Stimulated activated naive CD8-positive, alpha-beta T cell treated with anti-CD3 and anti-CD28 coated beads, Interleukin-15, amount 100 ng/mL, for 72 hours (primary cell): Measurements from ENCODE around the gene SLC2A1.

Experiments
- ATAC-seq: fragments of 150-1000 bp; cut with Tn5 transposase; 2 replicates; pipeline ENCODE4 v1.10.0; 2021; ENCODE audit warnings: mild to moderate bottlenecking, moderate library complexity
- DNase-seq, 2 donors: peaks; one replicate each; pipeline ENCODE4 v3.0.0; 2021 to 2022
- H3K27ac Mint-ChIP-seq, 2 donors: one replicate each; pipeline ENCODE4 v1.8.0; 2022; ENCODE audit warnings: mild to moderate bottlenecking in 2 of 2, mixed read lengths in 2 of 2, moderate library complexity in 2 of 2
- H3K27me3 Mint-ChIP-seq: one replicate; pipeline ENCODE4 v1.8.0; 2022; ENCODE audit warnings: mixed read lengths
- H3K4me1 Mint-ChIP-seq: one replicate; pipeline ENCODE4 v1.8.0; 2022; ENCODE audit warnings: mild to moderate bottlenecking, mixed read lengths
- H3K4me3 Mint-ChIP-seq, 2 donors: one replicate each; pipeline ENCODE4 v1.8.0; 2022; ENCODE audit warnings: mild to moderate bottlenecking in 2 of 2, mixed read lengths in 2 of 2, moderate library complexity in 1 of 2
- H3K9me3 Mint-ChIP-seq, 2 donors: one replicate each; pipeline ENCODE4 v1.8.0; 2022; ENCODE audit warnings: mixed read lengths in 2 of 2

The SLC2A1 gene

DNA sequence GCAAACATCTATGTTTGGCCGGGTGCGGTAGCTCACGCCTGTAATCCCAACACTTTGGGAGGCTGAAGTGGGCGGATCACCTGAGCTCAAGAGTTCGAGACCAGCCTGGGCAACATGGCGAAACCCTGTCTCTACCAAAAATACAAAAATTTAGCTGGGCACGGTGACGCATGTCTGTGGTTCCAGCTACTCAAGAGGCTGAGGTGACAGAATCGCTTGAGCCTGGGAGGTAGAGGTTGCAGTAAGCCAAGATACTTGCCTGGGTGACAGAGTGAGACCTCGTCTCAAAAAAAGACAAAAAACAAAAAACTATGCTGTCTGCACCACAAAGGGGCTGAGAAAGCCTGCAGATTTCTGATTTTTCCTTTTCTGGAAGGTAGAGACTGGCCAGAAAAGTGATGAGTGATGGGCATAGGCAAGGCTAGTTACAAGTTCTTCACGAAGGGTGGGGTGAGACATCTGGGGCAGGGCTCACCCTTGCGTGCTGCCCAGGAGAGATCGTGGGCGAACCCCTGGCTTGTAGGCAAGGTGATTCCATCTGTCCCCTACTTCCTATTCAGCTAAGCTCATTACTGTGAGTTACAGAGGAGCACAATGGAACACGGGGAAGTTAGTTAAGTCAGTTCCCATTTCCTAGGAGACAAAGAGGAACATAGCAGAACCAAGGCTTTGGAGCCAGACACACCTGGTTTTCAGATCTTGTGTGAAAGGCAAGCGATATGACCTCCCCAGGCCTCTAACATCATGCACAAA lies 3.2 kb downstream of the SLC2A1 start:
- Mint-ChIP-seq H3K27ac (peak overlapping the region; percentile 58 to 94), H3K9me3 (no peaks in the 10 kb centered on the region), H3K4me1 (peaks cover 75% of the 10 kb centered on the region), H3K27me3 (peaks cover 2% of the 10 kb centered on the region), H3K4me3 (peak overlapping the region; percentile 78 to 93)
- ATAC-seq (no peak), DNase-seq (peak in 1 of 2 donors; percentile 26)

GRCh38 chr1:42953182-42954180 lies 5.2 kb downstream of the SLC2A1 start:
- peak overlapping the region; percentile 29 to 42 for H3K4me3 Mint-ChIP-seq
- no peak for ATAC-seq
- no peaks in the 10 kb centered on the region for H3K9me3 Mint-ChIP-seq
- H3K4me1 Mint-ChIP-seq: peaks cover 82% of the 10 kb centered on the region
- peak overlapping the region in 1 of 2 donors; percentile 89 for H3K27ac Mint-ChIP-seq
- H3K27me3 Mint-ChIP-seq: no peaks in the 10 kb centered on the region
- DNase-seq: no peak

DNA sequence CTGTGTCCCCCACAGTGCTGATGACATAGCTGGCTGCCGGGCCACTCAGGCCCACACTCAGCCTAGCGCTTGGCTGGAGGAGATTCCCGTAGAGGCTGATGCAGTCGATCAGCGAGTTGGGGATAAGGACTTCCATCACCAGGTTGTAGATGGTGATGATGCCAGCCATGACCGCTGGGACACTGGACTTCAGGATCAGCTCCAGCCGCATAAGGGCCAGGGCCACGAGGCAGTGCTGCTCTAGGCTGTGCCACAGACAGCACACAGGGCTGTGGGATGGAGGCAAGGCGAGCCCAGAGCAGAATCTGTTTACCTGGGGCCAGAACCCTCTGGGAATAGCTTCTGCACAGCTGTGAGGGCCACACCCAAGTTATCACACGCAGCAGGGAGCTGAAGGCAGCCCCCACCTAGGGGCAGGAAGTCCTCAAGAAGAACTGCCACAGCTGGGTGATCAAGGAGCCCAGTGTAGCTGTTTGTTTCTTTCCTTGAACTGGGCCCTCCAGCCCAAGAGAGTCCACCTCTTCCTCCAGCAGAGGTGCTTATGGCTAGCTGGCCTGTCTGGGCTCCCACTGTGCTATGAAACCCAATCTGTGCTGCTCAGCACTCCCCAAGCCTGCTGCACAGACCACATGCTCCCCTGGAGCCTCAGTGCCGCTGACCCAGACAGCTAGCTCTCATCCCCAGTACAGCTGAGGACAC lies 6.2 kb downstream of the SLC2A1 start:
- H3K27me3 Mint-ChIP-seq: no peaks in the 10 kb centered on the region
- ATAC-seq (no peak), DNase-seq (no peak)
- H3K4me3 Mint-ChIP-seq: peak overlapping the region; percentile 29 to 42
- H3K27ac Mint-ChIP-seq: peak overlapping the region in 1 of 2 donors; percentile 76
- peaks cover 92% of the 10 kb centered on the region for H3K4me1 Mint-ChIP-seq
- H3K9me3 Mint-ChIP-seq: no peaks in the 10 kb centered on the region

GRCh38 chr1:42951588-42951987 lies 7.1 kb downstream of the SLC2A1 start:
- ATAC-seq (no peak), DNase-seq (no peak)
- Mint-ChIP-seq H3K9me3 (no peaks in the 10 kb centered on the region), H3K4me3 (peak overlapping the region; percentile 5 to 62), H3K27ac (peak overlapping the region in 1 of 2 donors; percentile 95), H3K27me3 (no peaks in the 10 kb centered on the region), H3K4me1 (peaks cover 96% of the 10 kb centered on the region)

- no peak for DNase-seq
- Mint-ChIP-seq H3K27ac (peak overlapping the region; percentile 71 to 80), H3K4me1 (peaks cover 100% of the 10 kb centered on the region)
Measured at GRCh38 chr1:42950116-42950481, 8.6 kb downstream of the SLC2A1 start.

GRCh38 chr1:42949312-42950115 lies 9.2 kb downstream of the SLC2A1 start:
- Mint-ChIP-seq H3K27me3 (no peaks in the 10 kb centered on the region), H3K27ac (peak overlapping the region; percentile 73 to 90), H3K9me3 (no peaks in the 10 kb centered on the region), H3K4me3 (peak overlapping the region; percentile 49 to 66), H3K4me1 (peaks cover 100% of the 10 kb centered on the region)
- ATAC-seq (no peak), DNase-seq (no peak)

More at GRCh38 chr1:42950116-42950481, 8.6 kb downstream of the SLC2A1 start:
- Mint-ChIP-seq H3K4me3 (peak overlapping the region; percentile 34 to 68), H3K27me3 (no peaks in the 10 kb centered on the region), H3K9me3 (no peaks in the 10 kb centered on the region)
- no peak for ATAC-seq

GRCh38 chr1:42947965-42948732 lies 10.5 kb downstream of the SLC2A1 start:
- Mint-ChIP-seq H3K9me3 (no peaks in the 10 kb centered on the region), H3K27ac (peak overlapping the region in 1 of 2 donors; percentile 54), H3K4me3 (no peak overlapping the region), H3K4me1 (peaks cover 100% of the 10 kb centered on the region), H3K27me3 (no peaks in the 10 kb centered on the region)
- DNase-seq: no peak
- ATAC-seq: no peak

GRCh38 chr1:42947117-42947516 lies 11.6 kb downstream of the SLC2A1 start:
- Mint-ChIP-seq H3K27me3 (no peaks in the 10 kb centered on the region), H3K4me3 (peak overlapping the region in 1 of 2 donors; percentile 13)

DNA sequence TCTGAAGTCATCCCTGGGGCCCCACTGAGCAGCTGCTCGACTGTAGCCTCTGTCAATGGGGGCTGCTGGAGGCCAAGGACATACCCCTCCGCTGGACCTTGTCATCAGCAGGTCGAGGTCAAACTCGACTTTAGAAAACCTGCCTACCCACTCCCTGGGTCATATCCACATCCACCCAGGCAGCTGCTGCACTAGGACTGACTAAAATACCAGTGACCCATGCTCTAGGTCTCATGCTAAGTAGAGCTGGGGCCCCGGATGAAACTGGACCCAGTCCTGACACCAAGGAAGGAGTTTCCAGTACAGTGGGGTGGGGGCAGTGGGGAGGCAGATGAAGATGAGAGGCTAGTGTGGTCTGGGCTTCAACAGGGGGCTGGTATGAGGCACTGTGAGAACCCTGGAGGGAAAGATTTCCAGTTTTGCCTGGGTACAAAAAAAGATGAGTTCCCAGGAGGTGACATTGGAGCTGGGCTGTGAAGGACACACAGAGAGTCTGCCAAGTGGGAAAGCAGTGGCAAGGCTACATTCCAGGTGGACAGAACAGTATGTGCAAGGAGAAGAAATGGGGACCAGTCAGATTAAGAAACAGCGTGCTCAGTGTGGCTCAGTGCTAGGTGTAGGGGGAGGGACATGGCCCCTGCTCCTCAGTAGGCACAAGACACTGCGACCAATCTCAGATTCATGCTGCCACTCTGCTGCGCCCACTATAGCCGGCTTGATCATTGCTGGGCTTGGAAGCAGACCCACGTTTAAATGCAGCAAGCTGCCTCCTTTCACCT lies 12.4 kb downstream of the SLC2A1 start:
- Mint-ChIP-seq H3K9me3 (no peaks in the 10 kb centered on the region), H3K27me3 (no peaks in the 10 kb centered on the region), H3K27ac (peak overlapping the region in 1 of 2 donors; percentile 5), H3K4me1 (peaks cover 100% of the 10 kb centered on the region), H3K4me3 (peak overlapping the region; percentile 44 to 61)
- ATAC-seq: peak; percentile 13
- no peak for DNase-seq

More at GRCh38 chr1:42947117-42947516, 11.6 kb downstream of the SLC2A1 start:
- DNase-seq: no peak
- peaks cover 100% of the 10 kb centered on the region for H3K4me1 Mint-ChIP-seq
- H3K27ac Mint-ChIP-seq: peak overlapping the region in 1 of 2 donors; percentile 54
- ATAC-seq: no peak
- no peaks in the 10 kb centered on the region for H3K9me3 Mint-ChIP-seq

DNA sequence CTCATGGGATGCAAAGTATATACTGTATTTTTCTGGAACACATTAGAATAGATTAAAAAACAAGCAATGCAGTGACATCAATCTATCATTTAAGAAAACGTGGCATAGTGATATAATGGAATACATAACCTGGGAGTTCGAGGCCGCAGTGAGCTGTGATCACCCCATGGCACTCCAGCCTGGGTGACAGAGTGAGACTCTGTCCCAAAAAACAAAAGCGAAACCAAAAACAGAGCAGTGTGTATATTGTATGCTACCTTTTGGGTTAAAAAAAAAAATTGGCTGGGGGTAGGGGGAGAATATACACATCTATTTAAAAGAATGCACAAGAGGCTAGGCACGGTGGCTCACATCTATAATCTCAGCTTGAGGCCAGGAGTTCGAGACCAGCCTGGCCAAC lies 13.5 kb downstream of the SLC2A1 start:
- no peaks in the 10 kb centered on the region for H3K27me3 Mint-ChIP-seq
- peak overlapping the region; percentile 61 to 70 for H3K4me3 Mint-ChIP-seq
- peak overlapping the region; percentile 75 to 89 for H3K27ac Mint-ChIP-seq
- DNase-seq (no peak), ATAC-seq (peak; percentile 79)
- peaks cover 100% of the 10 kb centered on the region for H3K4me1 Mint-ChIP-seq
- no peaks in the 10 kb centered on the region for H3K9me3 Mint-ChIP-seq

DNA sequence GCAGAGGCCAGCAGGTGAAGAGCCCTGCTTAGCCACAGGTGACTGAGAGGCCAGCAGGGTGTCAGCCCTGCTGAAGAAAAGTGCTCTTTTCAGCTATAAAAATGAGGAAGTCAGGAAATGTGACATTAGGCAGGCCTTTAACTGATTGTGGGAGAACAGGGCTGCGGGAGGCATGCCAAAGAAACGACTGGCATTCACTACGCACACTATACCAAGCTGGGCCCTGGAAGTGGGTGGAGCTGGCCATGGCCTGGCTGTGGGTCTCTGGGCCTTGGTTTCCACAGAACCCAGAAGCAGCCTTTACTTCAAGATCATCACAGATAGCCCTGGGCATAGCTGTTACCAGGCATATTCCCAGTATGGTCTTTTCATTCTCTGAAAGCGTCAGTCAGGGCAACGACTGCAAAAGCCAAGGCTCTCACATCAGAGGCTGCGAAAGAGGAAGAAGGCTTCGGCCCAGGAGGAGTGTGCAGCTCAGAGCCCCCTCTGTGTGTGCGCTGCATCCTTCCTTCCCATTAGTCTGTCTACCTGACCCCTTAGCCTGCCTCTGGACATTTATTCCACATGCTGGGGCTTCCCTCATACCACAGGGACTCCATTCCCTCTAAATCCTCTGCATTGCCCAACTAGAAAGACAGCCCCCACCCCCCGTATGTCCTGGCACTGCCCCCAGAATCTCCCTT lies 14.3 kb downstream of the SLC2A1 start:
- ATAC-seq (no peak), DNase-seq (no peak)
- Mint-ChIP-seq H3K27ac (peak overlapping the region; percentile 75 to 94), H3K4me3 (peak overlapping the region; percentile 61 to 70), H3K9me3 (no peaks in the 10 kb centered on the region), H3K27me3 (no peaks in the 10 kb centered on the region), H3K4me1 (peaks cover 100% of the 10 kb centered on the region)

DNA sequence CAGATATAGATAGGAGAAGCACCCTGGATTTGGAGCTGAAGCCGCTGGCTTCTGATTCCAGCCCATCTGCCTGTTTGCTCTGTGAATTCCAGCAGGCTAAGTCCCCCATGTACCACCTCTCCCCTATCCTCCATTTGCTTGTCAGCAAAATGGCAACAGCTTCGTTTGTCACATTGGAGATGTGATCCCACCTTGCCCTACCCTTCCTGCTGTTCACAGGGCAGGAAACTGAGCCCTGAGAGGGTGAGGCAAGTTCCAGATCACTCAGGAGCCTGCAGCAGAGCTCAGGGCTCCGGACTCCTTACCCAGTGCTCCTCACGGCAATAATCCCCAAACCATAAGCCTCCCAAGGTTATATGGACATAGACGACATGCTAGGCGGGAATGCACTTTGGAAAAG lies 14.9 kb downstream of the SLC2A1 start:
- no peak for ATAC-seq
- Mint-ChIP-seq H3K27ac (peak overlapping the region; percentile 41 to 91), H3K27me3 (no peaks in the 10 kb centered on the region), H3K4me3 (peak overlapping the region; percentile 25 to 70), H3K4me1 (peaks cover 100% of the 10 kb centered on the region), H3K9me3 (no peaks in the 10 kb centered on the region)
- DNase-seq: no peak

- H3K4me3 Mint-ChIP-seq: no peak overlapping the region
- no peaks in the 10 kb centered on the region for H3K27me3 Mint-ChIP-seq
- H3K9me3 Mint-ChIP-seq: no peaks in the 10 kb centered on the region
- no peak overlapping the region for H3K27ac Mint-ChIP-seq
- peak; percentile 48 for ATAC-seq
- peaks cover 100% of the 10 kb centered on the region for H3K4me1 Mint-ChIP-seq
- no peak for DNase-seq
Measured at GRCh38 chr1:42943166-42943565, 15.5 kb downstream of the SLC2A1 start.
